Kidney glomerular epithelial cell (primary cell): ENCODE results near the gene ACAD9.

Experiments
- DNase-seq: peaks from one replicate; lab custom pipeline; 2025; lab: John Stamatoyannopoulos, UW

The ACAD9 gene

GRCh38 chr3:128935922-128936321 is 56.5 kb downstream of the ACAD9 start:
- no peak for DNase-seq

- DNase-seq = no peak
Observed at GRCh38 chr3:128936341-128936740, 56.9 kb downstream of the ACAD9 start.

- DNase-seq = no peak
Observed at GRCh38 chr3:128940252-128940651, 60.8 kb downstream of the ACAD9 start.

- DNase-seq = no peak
Observed at GRCh38 chr3:128942161-128942952, 62.9 kb downstream of the ACAD9 start.

- no peak for DNase-seq
Observed at GRCh38 chr3:128945041-128945877, 65.8 kb downstream of the ACAD9 start.

GRCh38 chr3:128945878-128946175 is 66.4 kb downstream of the ACAD9 start:
- DNase-seq = no peak

- DNase-seq = no peak
Observed at GRCh38 chr3:128946411-128946810, 67.0 kb downstream of the ACAD9 start.

- no peak for DNase-seq
Observed at GRCh38 chr3:128949158-128949557, 69.7 kb downstream of the ACAD9 start.

- no peak for DNase-seq
Observed at GRCh38 chr3:128950223-128950938, 71.0 kb downstream of the ACAD9 start.

- DNase-seq = no peak
Observed at GRCh38 chr3:128956440-128956839, 77.0 kb downstream of the ACAD9 start.
